Cerebellar cortex (tissue), 1 donor: ENCODE data around the gene SUPT20HL2.
A peak's percentile ranks its signal among the peaks of the same experiment; 100 is the strongest.
"Not testable (repeated sequence)": the region's sequence is repeated elsewhere in the genome, so short reads cannot be mapped to it uniquely, and the experiment has no call there.

Experiments used
- DNase-seq: peaks from one replicate; pipeline ENCODE4 v3.0.0-alpha.2; 2015; ENCODE audit warnings: low spot score

SUPT20HL2 gene

DNA sequence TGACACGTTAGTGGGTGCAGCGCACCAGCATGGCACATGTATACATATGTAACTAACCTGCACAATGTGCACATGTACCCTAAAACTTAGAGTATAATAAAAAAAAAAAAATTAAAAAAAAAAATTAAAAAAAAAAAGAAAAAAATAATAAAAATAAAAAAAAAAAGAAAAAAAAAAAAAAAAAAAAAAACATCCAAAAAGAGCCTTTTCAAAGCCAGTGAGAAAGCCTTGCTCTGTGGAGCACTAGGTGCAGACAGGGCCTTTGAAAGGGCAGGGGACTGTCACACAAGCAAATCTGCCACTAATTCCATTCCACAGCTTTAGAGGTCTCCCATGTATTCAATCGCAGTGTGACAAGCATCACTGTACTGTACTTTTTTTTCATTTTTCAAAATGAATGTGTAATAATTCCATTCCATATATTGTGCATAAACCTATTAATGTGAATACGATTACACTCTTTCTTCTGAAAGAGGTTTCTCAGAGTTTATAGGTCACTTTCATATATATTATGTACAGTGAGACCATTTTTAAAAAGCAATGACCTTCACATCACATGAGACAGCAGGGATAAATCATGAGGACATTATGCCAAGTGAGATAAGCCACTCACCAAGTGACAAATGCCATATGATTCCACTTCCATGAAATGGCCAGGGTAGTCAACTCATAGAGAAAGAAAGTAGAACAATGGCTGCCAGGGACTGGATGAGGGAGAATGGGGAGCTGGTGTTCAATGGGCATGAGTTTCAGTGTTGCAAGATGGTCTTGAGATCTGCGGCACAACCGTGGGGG lies 4.1 kb downstream of the SUPT20HL2 start:
- DNase-seq: not testable (repeated sequence)

DNA sequence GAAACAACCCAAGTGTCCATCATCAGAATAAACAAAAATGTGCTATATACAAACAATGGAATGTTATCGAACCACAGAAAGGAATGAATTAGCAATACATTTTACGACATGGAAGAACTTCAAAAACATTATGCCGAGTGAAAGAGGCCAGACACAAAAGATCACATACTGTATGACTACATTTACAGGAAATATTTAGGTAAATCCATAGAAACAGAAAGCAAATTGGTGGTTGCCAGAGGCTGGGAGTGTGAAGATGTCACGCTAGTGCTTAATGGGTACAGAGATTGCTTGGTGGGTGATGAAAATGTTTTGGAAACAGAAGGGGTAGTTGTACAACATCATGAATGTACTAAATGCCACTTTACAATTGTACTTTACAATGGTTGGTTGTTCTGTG lies 5.1 kb downstream of the SUPT20HL2 start:
- DNase-seq: not testable (repeated sequence)

DNA sequence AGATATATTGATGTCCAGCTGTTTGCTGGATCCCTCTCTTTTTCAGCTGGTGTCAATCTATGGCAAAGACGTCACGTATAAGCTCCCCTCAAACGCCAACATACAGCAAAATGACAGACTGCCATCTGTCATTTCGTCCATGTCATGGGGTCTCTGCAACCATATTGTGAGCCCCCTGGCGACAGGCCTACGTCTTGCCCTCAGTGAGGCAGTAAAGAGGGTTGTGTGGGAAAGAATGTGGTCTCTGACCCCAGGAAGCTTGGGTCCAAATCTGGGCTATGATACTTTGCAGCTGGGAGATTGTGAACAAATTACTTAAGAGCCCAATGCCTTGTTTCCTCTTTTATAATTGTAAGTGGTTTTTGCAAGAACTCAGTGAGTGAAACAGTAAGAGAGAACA lies 7.4 kb downstream of the SUPT20HL2 start:
- no peak for DNase-seq

DNA sequence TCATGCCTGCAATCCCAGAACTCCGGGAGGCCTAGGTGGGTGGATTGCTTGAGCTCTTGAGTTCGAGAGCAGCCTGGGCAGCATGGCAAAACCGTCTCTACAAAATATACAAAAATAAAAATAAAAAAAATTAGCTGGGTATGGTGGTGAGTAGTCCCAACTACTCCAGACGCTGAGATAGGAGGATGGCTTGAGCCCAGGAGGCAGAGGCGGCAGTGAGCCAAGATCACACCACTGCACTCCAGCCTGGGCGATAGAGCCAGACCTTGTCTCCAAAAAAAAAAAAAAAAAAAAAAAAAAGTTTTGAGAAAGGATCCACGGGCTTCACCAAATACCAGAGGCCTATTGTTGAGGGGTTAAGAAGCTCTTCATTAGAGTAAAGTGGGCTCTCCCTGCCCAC lies 8.0 kb downstream of the SUPT20HL2 start:
- no peak for DNase-seq

DNA sequence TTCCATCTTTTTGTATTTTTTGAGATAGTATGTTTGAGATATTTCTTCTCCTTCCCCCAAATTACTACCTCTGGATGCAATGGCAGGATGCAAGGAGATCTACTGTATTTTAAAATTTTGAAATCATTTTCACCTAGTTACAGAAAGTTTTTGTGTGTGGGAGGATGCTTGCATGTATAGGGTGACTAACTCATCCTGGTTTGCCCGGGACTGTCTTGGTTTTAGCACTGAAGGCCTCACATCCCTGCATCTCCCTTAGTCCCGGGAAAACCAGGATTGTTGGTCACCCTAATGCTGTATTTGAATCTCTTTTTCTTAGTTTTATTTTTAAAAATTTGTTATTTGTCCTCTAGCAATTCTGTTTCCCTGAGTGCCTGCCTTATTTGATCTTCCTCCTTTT lies 12.1 kb downstream of the SUPT20HL2 start:
- no peak for DNase-seq

DNA sequence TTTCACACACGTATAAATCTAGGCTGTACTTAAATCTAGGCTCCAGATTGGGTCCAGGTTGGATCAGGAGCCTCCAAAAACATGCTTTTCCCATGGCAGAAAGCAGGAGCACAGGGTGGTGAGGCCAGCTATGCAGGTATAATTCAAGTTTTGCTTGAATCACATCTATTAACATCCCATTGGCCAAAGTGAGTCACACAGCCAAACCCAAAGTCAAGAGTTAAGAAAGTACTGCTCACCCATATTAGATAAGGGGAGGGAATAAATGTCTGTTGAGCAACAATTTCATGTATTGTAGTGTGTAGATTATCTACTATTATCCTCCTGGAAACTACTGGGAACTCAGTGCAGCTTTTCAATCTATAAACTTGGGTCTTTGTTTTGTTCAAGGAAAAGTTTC lies 12.8 kb downstream of the SUPT20HL2 start:
- no peak for DNase-seq

DNA sequence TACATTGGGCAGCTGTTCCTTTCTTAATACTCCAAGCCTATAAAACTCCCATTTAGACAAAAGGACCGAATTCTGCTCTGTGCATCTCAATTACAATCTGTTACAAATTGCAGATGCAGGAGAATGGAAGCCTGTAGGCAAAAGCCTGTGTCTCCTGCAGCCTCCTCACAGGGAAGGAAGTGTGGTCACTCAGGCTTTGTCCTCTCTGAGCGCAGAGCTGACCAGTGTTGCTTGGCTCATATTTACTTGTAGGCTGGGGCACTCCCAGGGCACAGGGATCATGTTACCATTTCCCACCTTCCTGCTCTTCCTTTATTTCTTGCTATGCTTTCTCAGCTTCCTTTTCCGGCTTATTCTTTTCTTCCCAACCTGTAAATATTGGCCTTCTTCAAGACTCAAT lies 15.7 kb downstream of the SUPT20HL2 start:
- no peak for DNase-seq

DNA sequence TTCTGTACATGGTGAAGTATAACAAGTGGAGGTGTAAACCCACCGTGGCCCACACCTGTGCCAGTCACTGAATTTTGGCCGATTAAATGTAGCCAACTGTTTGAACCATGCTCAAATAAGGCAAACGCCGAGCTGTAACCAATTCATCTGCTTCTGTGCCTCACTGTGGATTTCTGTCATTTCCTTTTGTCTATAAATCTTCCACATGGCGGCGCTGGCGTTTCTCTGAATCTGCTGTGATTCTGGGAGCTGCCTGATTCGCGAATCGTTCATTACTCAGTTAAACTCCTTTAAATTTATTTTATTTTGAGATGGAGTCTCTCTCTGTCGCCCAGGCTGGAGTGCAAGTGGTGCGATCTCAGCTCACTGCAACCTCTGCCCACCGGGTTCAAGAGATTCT lies 19.2 kb downstream of the SUPT20HL2 start:
- DNase-seq: peak; percentile 10

DNA sequence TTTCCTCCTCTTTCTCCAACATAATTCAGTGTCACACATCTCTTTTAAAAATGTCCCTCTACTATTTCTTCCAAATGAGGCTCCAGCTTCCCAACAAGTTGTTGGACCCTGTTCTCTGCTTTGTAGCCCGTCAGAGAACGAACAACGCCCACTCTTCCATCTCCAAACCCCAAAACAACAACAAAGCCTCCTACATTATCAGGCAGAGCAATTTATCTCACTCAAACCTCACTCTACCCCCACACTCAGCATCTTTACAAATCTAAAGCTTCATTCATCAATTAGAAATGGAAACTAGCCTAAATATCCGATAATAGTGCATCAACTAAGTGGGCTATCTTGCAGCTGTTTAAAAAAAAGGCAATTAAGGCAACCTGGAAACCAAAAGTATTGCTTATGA lies 20.5 kb downstream of the SUPT20HL2 start:
- DNase-seq: no peak

DNA sequence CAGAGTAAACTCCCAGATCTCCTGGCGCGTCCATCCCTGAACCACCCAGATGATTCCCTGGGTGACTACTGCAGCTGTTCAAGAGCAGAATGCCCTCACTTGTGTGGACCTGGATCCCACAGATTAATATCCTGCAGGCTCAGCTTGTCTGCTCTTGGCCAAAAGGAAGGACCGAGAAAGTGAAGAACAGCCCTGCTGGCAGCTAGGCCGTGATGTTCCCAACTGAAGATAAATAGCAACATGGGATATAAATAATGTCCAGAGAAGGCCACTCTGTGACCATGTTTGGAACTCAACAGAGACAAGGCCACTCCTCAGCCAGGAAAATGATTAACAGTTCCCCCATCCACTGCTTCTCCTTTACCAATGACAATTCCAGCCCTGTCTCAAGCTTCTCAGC lies 21.5 kb downstream of the SUPT20HL2 start:
- DNase-seq: no peak

DNA sequence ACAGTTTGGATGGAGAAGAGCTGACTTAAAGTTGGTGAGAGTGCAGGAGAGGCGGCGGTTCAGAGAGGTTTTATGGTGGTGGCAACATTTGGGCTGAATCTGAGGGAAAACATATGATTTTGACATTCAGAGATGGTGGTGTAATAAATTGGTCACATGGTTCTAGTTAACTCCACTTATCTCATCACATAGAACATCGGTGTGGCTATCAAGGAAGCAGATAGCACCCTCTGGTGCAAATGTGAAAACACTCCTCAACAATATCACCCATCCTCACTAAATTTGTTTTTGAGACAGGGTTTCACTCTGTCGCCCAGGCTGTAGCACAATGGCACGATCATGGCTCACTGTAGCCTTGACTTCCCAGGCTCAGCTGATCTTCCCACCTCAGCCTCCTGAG lies 28.8 kb downstream of the SUPT20HL2 start:
- DNase-seq: no peak

DNA sequence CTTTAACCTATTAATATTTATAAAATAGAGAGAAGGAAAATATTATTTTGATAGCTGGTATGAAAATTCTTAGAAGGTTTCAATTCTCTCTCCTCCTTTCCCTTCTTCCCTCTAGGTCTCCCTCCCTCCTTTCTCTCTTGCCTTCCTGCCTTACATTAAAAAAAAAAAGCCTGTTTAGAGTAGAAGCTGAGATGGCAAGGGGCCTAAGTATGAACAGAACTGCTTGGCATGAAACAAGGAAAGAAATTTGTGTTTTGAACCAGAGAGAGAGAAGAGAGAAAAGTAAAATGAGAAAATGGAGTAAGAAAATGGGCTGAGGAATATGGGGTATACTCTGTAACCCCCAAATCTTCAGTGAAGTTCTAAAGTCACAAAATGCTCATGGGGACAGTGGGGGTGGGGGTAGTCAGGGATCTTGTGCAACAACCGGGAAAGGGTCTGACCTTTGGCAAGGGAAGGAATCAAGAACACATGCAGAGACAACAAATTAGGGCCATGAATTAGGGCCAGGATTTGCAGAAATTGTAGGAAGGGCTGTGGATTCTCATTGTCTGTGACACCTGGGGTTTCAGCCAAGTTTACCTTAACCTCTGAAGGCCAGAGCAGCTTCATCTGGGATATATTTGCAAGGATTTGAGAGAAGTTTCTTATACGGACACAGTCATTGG lies 30.6 kb downstream of the SUPT20HL2 start:
- DNase-seq: no peak

DNA sequence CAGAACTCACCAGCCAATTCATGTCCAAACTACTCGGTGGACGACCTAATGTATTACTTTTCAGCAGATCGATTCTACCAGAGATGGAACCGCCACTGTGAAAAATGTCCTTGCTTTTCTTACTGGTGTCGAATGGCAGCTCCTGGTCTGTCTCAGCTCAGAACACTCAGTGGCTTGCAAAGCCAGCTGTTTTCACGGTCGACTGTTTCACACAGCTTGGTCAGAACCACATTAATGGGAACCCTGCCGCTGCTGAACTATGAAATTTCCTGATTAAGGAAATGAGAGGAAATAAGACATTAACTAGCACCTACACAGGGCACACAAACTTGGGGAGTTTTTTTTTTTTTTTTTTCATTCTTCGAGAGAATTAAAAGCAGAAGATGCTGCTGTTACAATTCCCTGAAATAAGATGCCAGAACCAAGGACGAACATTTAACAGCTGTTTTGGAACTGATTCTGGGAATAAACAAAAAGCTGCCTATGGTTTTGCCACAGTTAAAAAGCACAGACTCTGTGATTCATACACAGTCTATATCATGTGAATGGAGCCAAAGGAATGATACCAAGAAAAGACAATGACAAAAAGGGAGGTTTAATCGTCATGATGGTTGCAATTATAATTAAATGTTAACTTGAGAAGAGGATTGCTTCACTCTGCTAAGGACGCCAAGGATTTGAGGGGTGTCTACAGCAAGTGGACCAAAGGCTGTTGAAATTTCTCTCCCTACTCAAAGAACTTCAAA lies 31.3 kb downstream of the SUPT20HL2 start:
- DNase-seq: no peak

DNA sequence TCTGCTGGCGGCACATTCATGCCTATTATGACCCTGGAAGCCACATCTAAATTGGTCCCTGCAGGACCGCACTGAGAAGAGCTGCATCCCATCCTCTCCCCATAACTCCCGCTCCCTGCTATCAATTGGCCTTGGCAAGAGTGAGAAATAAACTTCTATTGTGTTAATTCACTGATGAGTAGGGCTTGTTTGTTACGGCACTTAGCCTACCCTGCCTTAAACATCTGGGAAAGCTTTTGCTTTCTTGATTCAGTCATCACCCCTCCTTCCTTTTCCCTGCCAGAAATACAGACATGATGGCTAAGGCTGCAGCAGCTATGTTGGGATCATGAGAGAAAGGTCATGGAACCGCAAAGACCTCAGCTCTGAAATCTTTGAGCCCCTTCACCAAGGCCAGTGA lies 36.5 kb downstream of the SUPT20HL2 start:
- no peak for DNase-seq

DNA sequence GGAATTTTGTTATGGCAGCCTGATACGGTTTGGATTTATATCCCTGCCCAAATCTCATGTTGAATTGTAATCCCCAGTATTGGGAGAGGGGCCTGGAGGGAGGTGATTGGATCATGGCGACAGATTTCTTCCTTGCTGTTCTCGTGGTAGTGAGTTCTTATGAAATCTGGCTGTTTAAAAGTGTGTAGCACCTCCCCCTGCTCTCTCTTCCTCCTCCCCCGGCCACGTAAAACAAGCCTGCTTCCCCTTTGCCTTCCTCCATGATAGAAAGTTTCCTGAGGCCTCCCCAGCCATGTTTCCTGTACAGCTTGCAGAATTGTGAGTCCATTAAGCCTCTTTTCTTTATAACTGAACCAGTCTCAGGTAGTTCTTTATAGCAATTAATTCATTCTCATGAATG lies 37.9 kb downstream of the SUPT20HL2 start:
- no peak for DNase-seq

DNA sequence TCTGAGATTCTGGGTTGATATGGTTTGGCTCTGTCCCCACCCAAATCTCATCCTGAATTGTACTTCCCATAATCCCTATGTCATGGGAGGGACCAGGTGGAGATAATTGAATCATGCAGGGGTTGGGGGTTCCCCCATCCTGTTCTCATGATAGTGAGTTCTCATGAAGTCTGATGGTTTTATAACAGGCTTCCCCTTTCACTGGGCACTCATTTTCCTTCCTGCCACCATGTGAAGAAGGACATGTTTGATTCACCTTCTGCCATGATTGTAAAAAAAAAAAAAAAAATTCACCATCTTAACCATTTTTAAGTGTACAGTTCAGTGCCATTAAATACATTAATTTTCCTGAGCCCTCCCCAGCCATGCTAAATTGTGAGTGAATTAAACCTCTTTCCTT lies 42.6 kb downstream of the SUPT20HL2 start:
- DNase-seq: no peak

DNA sequence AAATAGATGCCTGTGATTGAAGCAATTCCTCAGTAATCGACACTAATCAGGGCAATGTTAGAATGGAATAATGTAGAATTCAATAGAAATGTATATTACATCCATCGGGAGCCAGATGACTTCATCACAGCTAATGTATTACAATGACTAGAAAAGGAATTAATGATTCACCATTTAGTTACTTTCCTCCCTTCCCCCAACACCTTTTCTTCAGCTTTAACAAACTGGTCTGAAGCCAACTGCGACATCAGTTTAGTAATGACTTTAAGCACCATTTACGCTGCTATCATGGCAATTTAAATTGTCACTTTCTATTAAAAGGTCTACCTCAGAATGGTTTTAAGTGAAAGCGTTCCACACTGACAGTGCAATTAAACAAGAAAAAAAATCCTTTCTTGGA lies 45.1 kb downstream of the SUPT20HL2 start:
- DNase-seq: no peak

DNA sequence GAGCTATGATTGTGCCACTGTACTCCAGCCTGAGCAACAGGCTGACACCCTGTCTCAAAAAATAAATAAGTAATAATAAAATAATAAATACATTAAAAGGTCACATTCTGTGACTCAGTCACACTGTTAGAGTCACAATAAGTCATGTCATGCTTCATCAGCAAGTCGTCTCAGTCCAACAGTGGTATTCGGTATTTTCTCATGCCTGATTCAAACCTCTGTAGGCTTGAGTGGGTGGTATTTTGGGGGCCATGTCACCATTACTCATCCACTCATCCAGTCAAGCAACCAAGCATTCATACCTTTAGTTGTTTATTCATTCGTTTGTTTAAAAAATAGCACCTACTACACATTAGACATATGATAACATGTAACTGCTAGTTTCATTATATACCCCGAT lies 46.9 kb downstream of the SUPT20HL2 start:
- DNase-seq: no peak

DNA sequence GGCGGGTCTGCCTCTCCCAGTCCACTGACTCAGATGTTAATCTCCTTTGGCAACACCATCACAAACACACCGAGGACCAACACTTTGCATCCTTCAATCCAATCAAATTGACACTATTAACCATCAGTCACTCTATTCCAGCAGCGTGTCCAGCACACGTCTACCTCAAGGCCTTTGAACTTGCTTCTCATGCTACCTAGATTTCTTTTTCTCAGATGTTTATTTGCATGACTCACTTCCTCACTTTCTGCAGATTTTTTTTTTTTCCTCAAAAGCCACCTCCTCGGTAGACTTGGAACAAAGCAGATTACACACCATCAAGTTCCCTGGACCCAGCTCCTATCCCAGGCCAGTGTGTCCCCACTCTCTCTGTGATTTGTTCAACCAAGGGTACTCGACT lies 49.5 kb downstream of the SUPT20HL2 start:
- DNase-seq: no peak

DNA sequence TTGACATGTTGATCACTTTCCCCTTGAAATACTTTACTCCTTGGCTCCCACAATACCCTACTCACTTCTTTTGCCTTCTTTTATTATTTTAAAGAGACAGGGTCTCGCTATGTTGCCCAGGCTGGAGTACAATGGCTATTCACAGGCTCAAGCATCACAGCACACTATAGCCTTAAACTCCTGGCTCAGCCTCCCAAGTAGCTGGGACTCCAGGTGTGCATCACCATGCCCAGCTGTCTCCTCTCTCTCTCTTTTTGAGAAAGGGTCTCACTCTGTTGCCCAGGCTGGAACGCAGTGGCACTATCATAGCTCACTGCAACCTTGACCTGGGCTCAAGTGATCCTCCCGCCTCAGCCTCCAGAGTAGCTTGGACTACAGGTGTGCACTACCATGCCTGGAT lies 51.6 kb downstream of the SUPT20HL2 start:
- no peak for DNase-seq
